Measurements from ENCODE around the gene STIP1.

DNA sequence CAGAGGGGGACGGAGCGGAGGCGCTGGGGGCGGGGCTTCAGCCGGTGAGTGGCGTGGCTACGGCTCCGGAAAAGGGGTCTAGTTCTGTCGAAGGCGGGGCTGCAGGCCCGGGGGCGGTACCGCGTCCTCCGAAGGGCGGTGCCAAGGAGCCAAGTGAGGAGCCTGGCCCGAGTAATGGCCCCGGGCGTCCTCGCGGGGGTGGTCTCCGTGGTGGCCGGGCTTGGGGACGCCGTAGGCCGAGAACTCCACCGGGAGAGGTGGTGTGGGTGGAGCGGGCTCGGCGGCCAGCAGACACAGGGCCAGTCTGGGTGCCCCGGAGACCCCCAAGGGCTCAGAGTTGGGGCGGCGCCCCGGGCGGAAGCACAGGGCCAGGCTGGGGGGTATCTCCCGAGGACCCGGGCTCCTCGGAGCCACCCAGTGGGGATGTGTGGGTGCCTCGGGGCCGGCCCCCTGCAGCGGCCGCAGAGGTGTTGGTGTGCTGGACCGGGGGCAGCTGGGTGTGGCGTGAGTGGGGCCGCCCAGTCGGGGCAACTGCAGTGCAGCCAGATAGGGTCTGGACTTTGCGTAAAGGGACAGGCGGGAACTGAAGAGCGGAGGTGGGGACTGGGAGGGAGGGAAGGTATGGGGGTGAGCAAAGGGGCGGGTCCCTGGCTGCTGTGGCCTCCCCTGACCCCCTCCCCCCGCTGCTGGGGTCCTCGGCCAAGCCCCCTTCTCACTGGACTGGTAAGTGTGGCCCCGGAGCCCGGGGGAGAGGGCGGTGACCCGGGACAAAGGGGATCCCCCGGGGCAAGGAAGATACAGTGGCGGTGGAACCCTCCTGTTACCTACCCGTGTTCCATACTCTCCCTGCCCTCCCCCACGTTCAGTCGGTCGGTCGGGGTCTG, 55.8 kb downstream of the STIP1 start:
- TF ChIP-seq POLR2A (IDR thresholded peaks at IDR 0.05): peak in 1 of 2 donors; percentile 7
- TF ChIP-seq, protein P1, sequence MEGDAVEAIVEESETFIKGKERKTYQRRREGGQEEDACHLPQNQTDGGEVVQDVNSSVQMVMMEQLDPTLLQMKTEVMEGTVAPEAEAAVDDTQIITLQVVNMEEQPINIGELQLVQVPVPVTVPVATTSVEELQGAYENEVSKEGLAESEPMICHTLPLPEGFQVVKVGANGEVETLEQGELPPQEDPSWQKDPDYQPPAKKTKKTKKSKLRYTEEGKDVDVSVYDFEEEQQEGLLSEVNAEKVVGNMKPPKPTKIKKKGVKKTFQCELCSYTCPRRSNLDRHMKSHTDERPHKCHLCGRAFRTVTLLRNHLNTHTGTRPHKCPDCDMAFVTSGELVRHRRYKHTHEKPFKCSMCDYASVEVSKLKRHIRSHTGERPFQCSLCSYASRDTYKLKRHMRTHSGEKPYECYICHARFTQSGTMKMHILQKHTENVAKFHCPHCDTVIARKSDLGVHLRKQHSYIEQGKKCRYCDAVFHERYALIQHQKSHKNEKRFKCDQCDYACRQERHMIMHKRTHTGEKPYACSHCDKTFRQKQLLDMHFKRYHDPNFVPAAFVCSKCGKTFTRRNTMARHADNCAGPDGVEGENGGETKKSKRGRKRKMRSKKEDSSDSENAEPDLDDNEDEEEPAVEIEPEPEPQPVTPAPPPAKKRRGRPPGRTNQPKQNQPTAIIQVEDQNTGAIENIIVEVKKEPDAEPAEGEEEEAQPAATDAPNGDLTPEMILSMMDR (IDR thresholded peaks at IDR 0.05): no peak
